Measurements from ENCODE around the gene ART3. TPM values are rescaled to one million over a fixed set of nuclear protein-coding genes. Genes with fewer than 3 reads are reported as not detected.

Gene ART3
- total RNA-seq, 1 donor from 2014 or later, result 0.40 TPM

DNA sequence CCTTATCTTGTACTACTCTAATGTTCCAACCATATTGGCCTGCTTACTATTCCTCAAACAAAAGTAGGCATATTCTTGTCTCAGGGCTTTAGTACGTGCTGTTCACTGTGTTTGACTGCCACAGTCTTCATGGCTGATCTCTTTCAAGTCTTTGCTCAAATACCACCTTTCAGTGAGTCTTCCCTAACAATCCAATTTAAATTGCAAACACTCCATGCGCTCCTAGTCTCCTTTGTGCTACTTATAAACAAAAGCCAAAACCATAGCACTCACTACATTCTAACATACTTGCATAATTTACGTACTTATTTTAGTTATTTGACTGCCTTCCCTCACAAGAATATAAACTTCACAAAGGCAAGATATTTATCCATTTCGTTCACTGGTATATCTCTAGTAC is 1.7 kb upstream of the ART3 start:
- Mint-ChIP-seq H3K9me3 (ENCODE audit: low read depth) (no peaks in the 10 kb centered on the region), H3K27ac (ENCODE audit: unreplicated experiment) (no peak overlapping the region), H3K27me3 (ENCODE audit: low read depth) (no peaks in the 10 kb centered on the region), H3K36me3 (ENCODE audit: low read depth) (no peaks in the 10 kb centered on the region), H3K4me1 (ENCODE audit: low read depth) (peaks cover 8% of the 10 kb centered on the region), H3K4me3 (ENCODE audit: unreplicated experiment) (no peak overlapping the region)
- no peak for DNase-seq (ENCODE audit: low spot score)
- TF ChIP-seq, protein P1, sequence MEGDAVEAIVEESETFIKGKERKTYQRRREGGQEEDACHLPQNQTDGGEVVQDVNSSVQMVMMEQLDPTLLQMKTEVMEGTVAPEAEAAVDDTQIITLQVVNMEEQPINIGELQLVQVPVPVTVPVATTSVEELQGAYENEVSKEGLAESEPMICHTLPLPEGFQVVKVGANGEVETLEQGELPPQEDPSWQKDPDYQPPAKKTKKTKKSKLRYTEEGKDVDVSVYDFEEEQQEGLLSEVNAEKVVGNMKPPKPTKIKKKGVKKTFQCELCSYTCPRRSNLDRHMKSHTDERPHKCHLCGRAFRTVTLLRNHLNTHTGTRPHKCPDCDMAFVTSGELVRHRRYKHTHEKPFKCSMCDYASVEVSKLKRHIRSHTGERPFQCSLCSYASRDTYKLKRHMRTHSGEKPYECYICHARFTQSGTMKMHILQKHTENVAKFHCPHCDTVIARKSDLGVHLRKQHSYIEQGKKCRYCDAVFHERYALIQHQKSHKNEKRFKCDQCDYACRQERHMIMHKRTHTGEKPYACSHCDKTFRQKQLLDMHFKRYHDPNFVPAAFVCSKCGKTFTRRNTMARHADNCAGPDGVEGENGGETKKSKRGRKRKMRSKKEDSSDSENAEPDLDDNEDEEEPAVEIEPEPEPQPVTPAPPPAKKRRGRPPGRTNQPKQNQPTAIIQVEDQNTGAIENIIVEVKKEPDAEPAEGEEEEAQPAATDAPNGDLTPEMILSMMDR (IDR thresholded peaks at IDR 0.05), result no peak

GRCh38 chr4:76074993-76075600 is 588 bp downstream of the ART3 start:
- Mint-ChIP-seq H3K9me3 (ENCODE audit: low read depth) (no peaks in the 10 kb centered on the region), H3K27me3 (ENCODE audit: low read depth) (peaks cover 1% of the 10 kb centered on the region), H3K4me1 (ENCODE audit: low read depth) (peaks cover 20% of the 10 kb centered on the region), H3K27ac (ENCODE audit: unreplicated experiment) (no peak overlapping the region), H3K4me3 (ENCODE audit: unreplicated experiment) (no peak overlapping the region), H3K36me3 (ENCODE audit: low read depth) (no peaks in the 10 kb centered on the region)
- DNase-seq (ENCODE audit: low spot score), result no peak
- TF ChIP-seq, protein P1 (IDR thresholded peaks at IDR 0.05), result no peak

DNA sequence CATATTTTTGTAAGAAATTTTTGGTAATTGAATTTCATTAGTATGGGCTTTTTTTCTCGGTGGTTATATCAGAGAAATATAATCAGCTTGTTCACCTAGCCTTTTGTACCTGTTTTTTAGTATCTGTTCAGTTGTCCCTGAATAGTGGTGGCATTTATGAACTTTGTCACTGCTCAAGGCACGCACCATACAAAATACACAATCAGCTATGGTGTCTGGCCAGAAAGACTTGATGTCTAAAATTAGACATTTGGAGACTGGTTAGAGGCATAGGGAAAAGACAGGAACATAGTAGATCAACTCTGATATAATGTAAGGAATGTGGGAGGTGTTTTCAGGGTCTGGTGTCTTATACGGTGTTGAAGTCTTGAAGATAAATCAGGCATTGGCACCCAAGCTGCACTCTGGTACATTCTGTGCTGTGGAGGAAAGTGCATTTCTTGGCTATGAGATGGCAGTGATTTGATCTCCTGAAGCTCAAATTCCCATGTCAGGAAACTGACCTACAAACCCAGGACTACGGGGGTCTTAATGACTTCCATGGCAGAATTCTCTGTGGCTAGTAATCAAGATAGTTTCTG is 3.6 kb downstream of the ART3 start:
- peaks cover 20% of the 10 kb centered on the region for H3K4me1 Mint-ChIP-seq (ENCODE audit: low read depth)
- no peaks in the 10 kb centered on the region for H3K9me3 Mint-ChIP-seq (ENCODE audit: low read depth)
- peak overlapping the region; percentile 60 for H3K27ac Mint-ChIP-seq (ENCODE audit: unreplicated experiment)
- no peaks in the 10 kb centered on the region for H3K36me3 Mint-ChIP-seq (ENCODE audit: low read depth)
- H3K27me3 Mint-ChIP-seq (ENCODE audit: low read depth), result peaks cover 3% of the 10 kb centered on the region
- no peak for DNase-seq (ENCODE audit: low spot score)
- no peak overlapping the region for H3K4me3 Mint-ChIP-seq (ENCODE audit: unreplicated experiment)
- TF ChIP-seq, protein P1 (IDR thresholded peaks at IDR 0.05), result no peak

DNA sequence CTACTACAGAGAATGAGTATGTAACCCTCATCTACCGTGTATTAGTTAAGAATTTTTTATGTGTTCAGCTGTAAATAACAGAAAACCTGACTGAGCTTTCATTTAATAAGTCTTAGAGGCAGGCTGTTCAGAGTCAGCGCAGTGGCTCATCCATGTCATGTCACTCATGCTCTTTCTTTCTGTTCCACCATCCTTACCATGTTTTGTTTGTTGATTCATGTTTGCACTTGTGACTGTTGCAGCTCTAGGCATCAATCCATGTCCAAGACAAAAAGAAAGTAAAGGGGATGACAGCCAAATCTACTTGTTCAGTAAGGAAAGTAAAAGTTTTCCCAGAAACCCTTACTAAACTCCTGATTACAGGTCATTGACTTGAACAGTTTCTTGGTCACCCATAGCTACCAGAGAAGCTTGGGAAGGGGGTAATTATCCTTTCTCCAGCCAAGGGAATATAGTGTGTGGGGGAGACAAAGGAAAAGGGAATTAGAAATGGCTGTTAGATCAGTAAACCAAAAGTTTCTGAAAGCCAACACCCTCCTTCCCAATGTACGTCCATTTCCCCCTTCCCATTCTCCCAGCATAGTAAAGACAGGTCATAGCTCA is 9.0 kb downstream of the ART3 start:
- DNase-seq (ENCODE audit: low spot score), result no peak
- no peak overlapping the region for H3K4me3 Mint-ChIP-seq (ENCODE audit: unreplicated experiment)
- H3K27me3 Mint-ChIP-seq (ENCODE audit: low read depth), result peaks cover 3% of the 10 kb centered on the region
- no peak overlapping the region for H3K27ac Mint-ChIP-seq (ENCODE audit: unreplicated experiment)
- H3K9me3 Mint-ChIP-seq (ENCODE audit: low read depth), result no peaks in the 10 kb centered on the region
- H3K36me3 Mint-ChIP-seq (ENCODE audit: low read depth), result no peaks in the 10 kb centered on the region
- peaks cover 11% of the 10 kb centered on the region for H3K4me1 Mint-ChIP-seq (ENCODE audit: low read depth)
- TF ChIP-seq, protein P1 (IDR thresholded peaks at IDR 0.05), result no peak

DNA sequence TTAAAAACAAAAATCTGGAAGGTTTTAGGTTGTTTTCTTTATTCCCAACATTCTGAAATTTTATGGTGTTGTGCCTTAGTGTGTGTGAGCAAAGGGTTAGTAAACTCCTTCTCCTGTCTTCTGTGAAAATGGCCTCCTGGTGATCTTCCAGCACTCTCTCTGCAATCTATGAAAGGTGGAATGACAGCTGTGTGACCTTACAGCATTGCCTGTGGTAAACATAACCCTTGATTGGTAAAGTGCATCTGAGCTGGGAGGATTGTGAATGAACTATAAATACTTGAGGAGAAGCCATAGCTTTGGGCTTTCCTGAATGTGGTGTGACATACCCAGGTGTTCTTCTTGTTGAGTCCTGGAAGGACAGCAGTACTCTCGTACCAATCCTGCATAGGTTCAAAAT is 10.0 kb downstream of the ART3 start:
- H3K27me3 Mint-ChIP-seq (ENCODE audit: low read depth), result peaks cover 3% of the 10 kb centered on the region
- DNase-seq (ENCODE audit: low spot score), result no peak
- H3K4me1 Mint-ChIP-seq (ENCODE audit: low read depth), result peaks cover 7% of the 10 kb centered on the region
- no peaks in the 10 kb centered on the region for H3K36me3 Mint-ChIP-seq (ENCODE audit: low read depth)
- H3K4me3 Mint-ChIP-seq (ENCODE audit: unreplicated experiment), result no peak overlapping the region
- TF ChIP-seq, protein P1 (IDR thresholded peaks at IDR 0.05), result no peak
- H3K9me3 Mint-ChIP-seq (ENCODE audit: low read depth), result no peaks in the 10 kb centered on the region
- H3K27ac Mint-ChIP-seq (ENCODE audit: unreplicated experiment), result no peak overlapping the region
